OCI-LY3 (cell line): Measurements from ENCODE around the gene SFXN3.

ENCODE experiments used
- EZH2phosphoT487 ChIP-seq: fragments of 200-600 bp; shearing (Covaris generic); IDR thresholded peaks from 2 replicates; pipeline ENCODE4 v1.6.1; 2018; ENCODE audit warnings: antibody characterized with exemption, mixed run types, low read depth
- TF ChIP-seq, protein P1 (sequence below): fragments of 200-600, 300-600 bp; sonication (generic); IDR thresholded peaks from 2 replicates; pipeline ENCODE4 v1.5.1; 2014; ENCODE audit warnings: antibody characterized with exemption, low read length, low read depth

DNA sequence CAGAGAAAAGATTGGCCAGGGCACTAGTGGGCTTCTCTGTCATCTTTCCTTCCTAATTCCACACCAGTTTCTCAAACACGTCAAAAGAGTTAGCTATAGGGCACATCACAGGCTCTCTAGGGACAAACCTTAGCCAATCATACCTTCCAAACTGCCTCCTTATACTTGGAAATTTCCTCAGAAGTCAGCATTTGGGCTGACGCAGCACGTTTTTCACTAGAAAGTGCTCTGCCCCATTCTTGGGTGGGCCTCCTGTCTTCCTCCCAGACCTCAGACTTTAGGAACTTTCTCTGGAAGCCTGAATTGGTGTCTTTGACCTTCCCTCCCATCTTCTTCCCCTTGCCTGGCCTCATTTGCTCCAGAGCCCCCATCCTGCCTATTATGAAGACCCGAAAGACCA lies 11.1 kb downstream of the SFXN3 start:
- TF ChIP-seq, protein P1, sequence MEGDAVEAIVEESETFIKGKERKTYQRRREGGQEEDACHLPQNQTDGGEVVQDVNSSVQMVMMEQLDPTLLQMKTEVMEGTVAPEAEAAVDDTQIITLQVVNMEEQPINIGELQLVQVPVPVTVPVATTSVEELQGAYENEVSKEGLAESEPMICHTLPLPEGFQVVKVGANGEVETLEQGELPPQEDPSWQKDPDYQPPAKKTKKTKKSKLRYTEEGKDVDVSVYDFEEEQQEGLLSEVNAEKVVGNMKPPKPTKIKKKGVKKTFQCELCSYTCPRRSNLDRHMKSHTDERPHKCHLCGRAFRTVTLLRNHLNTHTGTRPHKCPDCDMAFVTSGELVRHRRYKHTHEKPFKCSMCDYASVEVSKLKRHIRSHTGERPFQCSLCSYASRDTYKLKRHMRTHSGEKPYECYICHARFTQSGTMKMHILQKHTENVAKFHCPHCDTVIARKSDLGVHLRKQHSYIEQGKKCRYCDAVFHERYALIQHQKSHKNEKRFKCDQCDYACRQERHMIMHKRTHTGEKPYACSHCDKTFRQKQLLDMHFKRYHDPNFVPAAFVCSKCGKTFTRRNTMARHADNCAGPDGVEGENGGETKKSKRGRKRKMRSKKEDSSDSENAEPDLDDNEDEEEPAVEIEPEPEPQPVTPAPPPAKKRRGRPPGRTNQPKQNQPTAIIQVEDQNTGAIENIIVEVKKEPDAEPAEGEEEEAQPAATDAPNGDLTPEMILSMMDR = no peak
- no peak for TF ChIP-seq EZH2phosphoT487
